Uterus (tissue), 2 donors: ENCODE measurements around the gene WNT9A.

Experiments
- POLR2A ChIP-seq, 2 donors: fragments of 450-650 bp; IDR thresholded peaks; one replicate each; pipeline ENCODE4 v1.6.1; 2016; ENCODE audit warnings: antibody characterized with exemption in 2 of 2, mild to moderate bottlenecking in 1 of 2, moderate library complexity in 1 of 2
- TF ChIP-seq, protein P1 (sequence below), 4 experiments: fragments of 200-600 bp in 2 of 4; fragments of 450-650 bp in 2 of 4; sonication (generic) in 2 of 4; IDR thresholded peaks; one replicate each; pipeline ENCODE4 v1.5.1; 2016 to 2019; ENCODE audit warnings: antibody characterized with exemption in 4 of 4, mild to moderate bottlenecking in 2 of 4, moderate library complexity in 1 of 4

DNA sequence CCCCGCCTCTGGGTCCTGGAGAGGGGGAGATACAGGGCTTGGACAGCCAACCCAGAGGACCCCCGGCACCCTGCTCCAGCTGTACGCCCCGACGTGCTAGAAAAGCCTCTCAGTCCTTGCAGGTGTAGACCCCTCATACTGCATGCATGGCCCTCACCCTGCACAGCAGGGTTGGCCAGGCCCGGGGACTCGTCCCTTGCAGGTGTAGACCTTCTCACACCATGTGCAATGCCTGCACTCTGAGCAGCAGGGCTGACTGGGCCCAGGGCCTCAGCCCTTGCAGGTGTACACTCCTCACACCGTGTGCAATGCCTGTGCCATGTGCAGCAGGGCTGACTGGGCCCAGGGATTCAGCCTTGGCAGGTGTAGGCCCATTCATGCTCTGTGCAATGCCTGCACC is 26.8 kb downstream of the WNT9A start:
- TF ChIP-seq, protein P1, sequence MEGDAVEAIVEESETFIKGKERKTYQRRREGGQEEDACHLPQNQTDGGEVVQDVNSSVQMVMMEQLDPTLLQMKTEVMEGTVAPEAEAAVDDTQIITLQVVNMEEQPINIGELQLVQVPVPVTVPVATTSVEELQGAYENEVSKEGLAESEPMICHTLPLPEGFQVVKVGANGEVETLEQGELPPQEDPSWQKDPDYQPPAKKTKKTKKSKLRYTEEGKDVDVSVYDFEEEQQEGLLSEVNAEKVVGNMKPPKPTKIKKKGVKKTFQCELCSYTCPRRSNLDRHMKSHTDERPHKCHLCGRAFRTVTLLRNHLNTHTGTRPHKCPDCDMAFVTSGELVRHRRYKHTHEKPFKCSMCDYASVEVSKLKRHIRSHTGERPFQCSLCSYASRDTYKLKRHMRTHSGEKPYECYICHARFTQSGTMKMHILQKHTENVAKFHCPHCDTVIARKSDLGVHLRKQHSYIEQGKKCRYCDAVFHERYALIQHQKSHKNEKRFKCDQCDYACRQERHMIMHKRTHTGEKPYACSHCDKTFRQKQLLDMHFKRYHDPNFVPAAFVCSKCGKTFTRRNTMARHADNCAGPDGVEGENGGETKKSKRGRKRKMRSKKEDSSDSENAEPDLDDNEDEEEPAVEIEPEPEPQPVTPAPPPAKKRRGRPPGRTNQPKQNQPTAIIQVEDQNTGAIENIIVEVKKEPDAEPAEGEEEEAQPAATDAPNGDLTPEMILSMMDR (IDR thresholded peaks at IDR 0.05): no peak
- no peak for TF ChIP-seq POLR2A (IDR thresholded peaks at IDR 0.05)
